Measurements from ENCODE around the gene ETV6.
"Not testable (repeated sequence)": the region's sequence is repeated elsewhere in the genome, so short reads cannot be mapped to it uniquely, and the experiment has no call there.

The ETV6 gene

GRCh38 chr12:11897923-11898322 lies 248.4 kb downstream of the ETV6 start:
- in situ Hi-C loops (cut with MboI; ENCODE audit: low sequenced_read_pairs), result no loop called here

- in situ Hi-C loops (cut with MboI; ENCODE audit: low sequenced_read_pairs), result no loop called here
These were observed 252.4 kb downstream of the ETV6 start for GRCh38 chr12:11901701-11902524.

GRCh38 chr12:11902525-11902875 lies 253.0 kb downstream of the ETV6 start:
- in situ Hi-C loops (cut with MboI; ENCODE audit: low sequenced_read_pairs), result no loop called here

- in situ Hi-C loops (cut with MboI; ENCODE audit: low sequenced_read_pairs), result no loop called here
These were observed 254.7 kb downstream of the ETV6 start for GRCh38 chr12:11904124-11904523.

- in situ Hi-C loops (cut with MboI; ENCODE audit: low sequenced_read_pairs), result no loop called here
These were observed 256.1 kb downstream of the ETV6 start for GRCh38 chr12:11905534-11905933.

- in situ Hi-C loops (cut with MboI; ENCODE audit: low sequenced_read_pairs), result no loop called here
These were observed 256.9 kb downstream of the ETV6 start for GRCh38 chr12:11906286-11906935.

- in situ Hi-C loops (cut with MboI; ENCODE audit: low sequenced_read_pairs), result no loop called here
These were observed 258.2 kb downstream of the ETV6 start for GRCh38 chr12:11907625-11908024.

- in situ Hi-C loops (cut with MboI; ENCODE audit: low sequenced_read_pairs), result not testable (repeated sequence)
These were observed 259.9 kb downstream of the ETV6 start for GRCh38 chr12:11909406-11909805.

GRCh38 chr12:11916113-11916512 lies 266.6 kb downstream of the ETV6 start:
- in situ Hi-C loops (cut with MboI; ENCODE audit: low sequenced_read_pairs), result no loop called here

- in situ Hi-C loops (cut with MboI; ENCODE audit: low sequenced_read_pairs), result no loop called here
These were observed 267.3 kb downstream of the ETV6 start for GRCh38 chr12:11916771-11917170.

GRCh38 chr12:11917501-11917900 lies 268.0 kb downstream of the ETV6 start:
- in situ Hi-C loops (cut with MboI; ENCODE audit: low sequenced_read_pairs), result no loop called here

- in situ Hi-C loops (cut with MboI; ENCODE audit: low sequenced_read_pairs), result no loop called here
These were observed 270.8 kb downstream of the ETV6 start for GRCh38 chr12:11920231-11920630.

- in situ Hi-C loops (cut with MboI; ENCODE audit: low sequenced_read_pairs), result no loop called here
These were observed 272.9 kb downstream of the ETV6 start for GRCh38 chr12:11922361-11922760.

GRCh38 chr12:11923067-11923466 lies 273.6 kb downstream of the ETV6 start:
- in situ Hi-C loops (cut with MboI; ENCODE audit: low sequenced_read_pairs), result no loop called here

- in situ Hi-C loops (cut with MboI; ENCODE audit: low sequenced_read_pairs), result no loop called here
These were observed 277.9 kb downstream of the ETV6 start for GRCh38 chr12:11927286-11927935.

GRCh38 chr12:11929714-11930113 lies 280.2 kb downstream of the ETV6 start:
- in situ Hi-C loops (cut with MboI; ENCODE audit: low sequenced_read_pairs), result no loop called here

GRCh38 chr12:11939223-11939622 lies 289.7 kb downstream of the ETV6 start:
- in situ Hi-C loops (cut with MboI; ENCODE audit: low sequenced_read_pairs), result no loop called here

- in situ Hi-C loops (cut with MboI; ENCODE audit: low sequenced_read_pairs), result no loop called here
These were observed 292.3 kb downstream of the ETV6 start for GRCh38 chr12:11941606-11942337.

- in situ Hi-C loops (cut with MboI; ENCODE audit: low sequenced_read_pairs), result no loop called here
These were observed 294.6 kb downstream of the ETV6 start for GRCh38 chr12:11943919-11944700.
